Activated T-cell treated with anti-CD3 and anti-CD28 coated beads for 1 hour (primary cell): ENCODE measurements around the gene SLAMF6.

Experiments used
- DNase-seq: peaks from one replicate; pipeline ENCODE4 v3.0.0-alpha.2; 2020; ENCODE audit warnings: low read depth

The SLAMF6 gene

GRCh38 chr1:160467576-160467975 is 55.5 kb downstream of the SLAMF6 start:
- DNase-seq, result no peak

GRCh38 chr1:160466961-160467360 is 56.1 kb downstream of the SLAMF6 start:
- no peak for DNase-seq

- no peak for DNase-seq
Observed at GRCh38 chr1:160465123-160465522, 57.9 kb downstream of the SLAMF6 start.

- DNase-seq, result no peak
Observed at GRCh38 chr1:160460683-160461287, 62.3 kb downstream of the SLAMF6 start.

GRCh38 chr1:160460214-160460642 is 62.8 kb downstream of the SLAMF6 start:
- no peak for DNase-seq

- no peak for DNase-seq
Observed at GRCh38 chr1:160459687-160460086, 63.4 kb downstream of the SLAMF6 start.

- DNase-seq, result no peak
Observed at GRCh38 chr1:160459056-160459455, 64.0 kb downstream of the SLAMF6 start.

GRCh38 chr1:160455153-160455517 is 67.9 kb downstream of the SLAMF6 start:
- no peak for DNase-seq

- DNase-seq, result no peak
Observed at GRCh38 chr1:160454371-160455152, 68.5 kb downstream of the SLAMF6 start.

GRCh38 chr1:160453443-160453842 is 69.6 kb downstream of the SLAMF6 start:
- DNase-seq, result no peak

- DNase-seq, result no peak
Observed at GRCh38 chr1:160451859-160452232, 71.2 kb downstream of the SLAMF6 start.

- no peak for DNase-seq
Observed at GRCh38 chr1:160451119-160451858, 71.8 kb downstream of the SLAMF6 start.

- no peak for DNase-seq
Observed at GRCh38 chr1:160449494-160449893, 73.6 kb downstream of the SLAMF6 start.

GRCh38 chr1:160446945-160447600 is 76.0 kb downstream of the SLAMF6 start:
- no peak for DNase-seq

GRCh38 chr1:160439718-160440117 is 83.3 kb downstream of the SLAMF6 start:
- no peak for DNase-seq

GRCh38 chr1:160438935-160439334 is 84.1 kb downstream of the SLAMF6 start:
- DNase-seq, result no peak

GRCh38 chr1:160438317-160438918 is 84.6 kb downstream of the SLAMF6 start:
- DNase-seq, result no peak

GRCh38 chr1:160437432-160438316 is 85.4 kb downstream of the SLAMF6 start:
- no peak for DNase-seq

GRCh38 chr1:160436966-160437365 is 86.1 kb downstream of the SLAMF6 start:
- no peak for DNase-seq
